ENCODE measurements around the gene RASA1. TPM values are rescaled to one million over a fixed set of nuclear protein-coding genes. Genes with fewer than 3 reads are reported as not detected.
A peak's percentile ranks its signal among the peaks of the same experiment; 100 is the strongest.

Gene RASA1
- total and polyA plus RNA-seq, 2 experiments from 2014 or later = 9.3 to 35.0 TPM

- Histone ChIP-seq H3K4me1 (ENCODE audit: insufficient read depth) (no peaks in the 10 kb centered on the region), H3K9me2 (ENCODE audit: insufficient read depth) (peaks cover 5% of the 10 kb centered on the region; the same call in 1 of the 2 replicates), H2AFZ (peak overlapping the region; percentile 43; the same call in 1 of the 2 replicates), H3K4me2 (no peak overlapping the region), H3K27ac (ENCODE audit: low read depth) (no peak overlapping the region), H3K36me3 (ENCODE audit: insufficient read depth) (no peaks in the 10 kb centered on the region), H4K20me1 (replicated peaks; ENCODE audit: insufficient read depth) (no peaks in the 10 kb centered on the region), H3K79me2 (replicated peaks; ENCODE audit: insufficient read depth) (no peaks in the 10 kb centered on the region), H3K27me3 (ENCODE audit: insufficient read depth) (no peaks in the 10 kb centered on the region), H3F3A (replicated peaks; ENCODE audit: low read depth) (no peaks in the 10 kb centered on the region), H3K4me3 (no peak overlapping the region)
- no peak for TF ChIP-seq NANOG (IDR thresholded peaks at IDR 0.05; ENCODE audit: borderline replicate concordance)
- TF ChIP-seq REST (IDR thresholded peaks at IDR 0.05; ENCODE audit: unreplicated experiment) = no peak
- TF ChIP-seq ZNF114 (CRISPR knock-in tag; IDR thresholded peaks at IDR 0.05) = no peak
- no peak for TF ChIP-seq EZH2 (IDR thresholded peaks at IDR 0.05; ENCODE audit: low read depth, unreplicated experiment)
- no peak for TF ChIP-seq STAT1 (IDR thresholded peaks at IDR 0.05; ENCODE audit: unreplicated experiment)
- no peak for TF ChIP-seq JUNB (IDR thresholded peaks at IDR 0.05; ENCODE audit: unreplicated experiment)
- Mint-ChIP-seq H3K4me3 (no peak overlapping the region), H3K27me3 (ENCODE audit: insufficient read depth, low read depth, poor library complexity) (no peaks in the 10 kb centered on the region), H3K9me3 (peaks cover 3% of the 10 kb centered on the region; the same call in 1 of the 3 replicates), H3K4me1 (no peaks in the 10 kb centered on the region), H3K27ac (no peak overlapping the region), H3K36me3 (ENCODE audit: low read depth) (no peaks in the 10 kb centered on the region)
- DNase-seq (ENCODE audit: low spot score) (no peak), ATAC-seq (no peak)
Observed at GRCh38 chr5:87430863-87431457, 163.3 kb downstream of the RASA1 start.

GRCh38 chr5:87432460-87432859 lies 164.8 kb downstream of the RASA1 start:
- Mint-ChIP-seq H3K36me3 (ENCODE audit: low read depth) (no peaks in the 10 kb centered on the region), H3K4me1 (no peaks in the 10 kb centered on the region), H3K4me3 (no peak overlapping the region), H3K9me3 (no peaks in the 10 kb centered on the region), H3K27ac (no peak overlapping the region), H3K27me3 (ENCODE audit: insufficient read depth, low read depth, poor library complexity) (no peaks in the 10 kb centered on the region)
- Histone ChIP-seq H3K27ac (ENCODE audit: low read depth) (no peak overlapping the region), H3K27me3 (ENCODE audit: insufficient read depth) (no peaks in the 10 kb centered on the region), H3F3A (replicated peaks; ENCODE audit: low read depth) (no peaks in the 10 kb centered on the region), H3K9me2 (ENCODE audit: insufficient read depth) (peaks cover 5% of the 10 kb centered on the region; the same call in 1 of the 2 replicates), H3K4me3 (no peak overlapping the region), H4K20me1 (replicated peaks; ENCODE audit: insufficient read depth) (no peaks in the 10 kb centered on the region), H3K4me2 (no peak overlapping the region), H3K36me3 (ENCODE audit: insufficient read depth) (no peaks in the 10 kb centered on the region), H2AFZ (no peak overlapping the region), H3K4me1 (ENCODE audit: insufficient read depth) (no peaks in the 10 kb centered on the region), H3K79me2 (replicated peaks; ENCODE audit: insufficient read depth) (no peaks in the 10 kb centered on the region)
- ATAC-seq (no peak), DNase-seq (ENCODE audit: low spot score) (no peak)
- TF ChIP-seq REST (IDR thresholded peaks at IDR 0.05; ENCODE audit: unreplicated experiment) = no peak
- TF ChIP-seq CREB1 (CRISPR knock-in tag; IDR thresholded peaks at IDR 0.05; ENCODE audit: low read depth) = no peak
- no peak for TF ChIP-seq ZNF331 (CRISPR knock-in tag; IDR thresholded peaks at IDR 0.05; ENCODE audit: low read depth)
- TF ChIP-seq CTCF (conservative IDR thresholded peaks at IDR 0.05; ENCODE audit: low read depth in 2 of 2) = no peak
